HUES48 (cell line): ENCODE measurements around the gene CASK.
A peak's percentile ranks its signal among the peaks of the same experiment; 100 is the strongest.

ENCODE experiments used
- H3K27ac ChIP-seq: one replicate; pipeline ENCODE4 v1.7.0; 2013; ENCODE audit warnings: low read depth, low read length, inconsistent platforms
- H3K27me3 ChIP-seq: 2 replicates; pipeline ENCODE4 v1.6.1; 2013; ENCODE audit warnings: mild to moderate bottlenecking, low read length; ENCODE audit not compliant: control insufficient read depth, insufficient read depth
- H3K36me3 ChIP-seq: 2 replicates; pipeline ENCODE4 v1.6.1; 2013; ENCODE audit warnings: low read length; ENCODE audit not compliant: control insufficient read depth, insufficient read depth
- H3K4me1 ChIP-seq: 2 replicates; pipeline ENCODE4 v1.6.1; 2013; ENCODE audit warnings: mild to moderate bottlenecking, low read length; ENCODE audit not compliant: control insufficient read depth, insufficient read depth
- H3K4me3 ChIP-seq: 2 replicates; pipeline ENCODE4 v1.5.1; 2013; ENCODE audit warnings: mild to moderate bottlenecking, low read depth, low read length
- H3K9ac ChIP-seq: 2 replicates; pipeline ENCODE4 v1.6.1; 2013; ENCODE audit warnings: mild to moderate bottlenecking, low read depth, low read length, moderate library complexity
- H3K9me3 ChIP-seq: 2 replicates; pipeline ENCODE4 v1.6.1; 2013; ENCODE audit warnings: low read length; ENCODE audit not compliant: control insufficient read depth, insufficient read depth

CASK gene

DNA sequence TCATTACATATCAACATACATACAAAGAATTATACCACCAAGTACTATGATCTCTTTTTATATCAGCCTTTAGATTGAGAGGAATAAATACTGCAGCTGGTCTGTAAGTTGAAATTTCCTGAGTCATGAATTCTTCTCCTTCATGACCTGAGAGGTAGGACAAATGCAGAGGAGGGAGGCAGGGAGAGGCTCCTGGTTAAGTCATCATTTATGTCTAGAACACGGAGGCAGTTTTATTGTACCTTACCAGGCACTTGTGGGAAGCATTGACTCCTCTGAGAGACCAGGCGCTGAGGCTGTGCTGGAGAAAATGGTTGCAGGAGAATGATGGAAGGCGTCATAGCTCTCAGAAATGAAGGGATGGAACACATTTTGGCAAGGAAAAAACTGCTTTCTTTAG lies 12.5 kb upstream of the CASK start:
- Histone ChIP-seq H3K9ac (no peak overlapping the region), H3K36me3 (no peaks in the 10 kb centered on the region), H3K4me1 (no peaks in the 10 kb centered on the region), H3K9me3 (no peaks in the 10 kb centered on the region), H3K27me3 (no peaks in the 10 kb centered on the region), H3K27ac (no peak overlapping the region), H3K4me3 (no peak overlapping the region)

DNA sequence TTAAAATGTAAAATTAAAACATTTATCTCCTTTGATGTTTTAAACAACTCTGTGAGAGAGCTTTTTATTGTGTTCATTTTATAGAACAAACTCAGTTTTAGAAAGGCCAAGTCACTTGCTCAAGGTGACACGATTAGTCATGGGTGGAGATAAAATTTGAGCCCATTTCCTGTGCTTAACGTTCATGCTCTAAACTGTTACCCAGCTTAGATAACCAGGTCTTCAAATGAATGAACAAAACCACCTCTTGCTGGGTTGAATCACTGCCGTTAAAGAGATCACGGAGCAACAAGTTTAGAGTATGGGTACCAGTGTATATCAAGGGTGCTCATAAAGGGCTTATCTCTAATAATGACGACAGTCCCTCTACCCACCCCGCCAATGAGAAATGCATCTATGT lies 10.2 kb upstream of the CASK start:
- H3K27ac ChIP-seq = no peak overlapping the region
- no peaks in the 10 kb centered on the region for H3K4me1 ChIP-seq
- H3K4me3 ChIP-seq = no peak overlapping the region
- H3K27me3 ChIP-seq = no peaks in the 10 kb centered on the region
- no peaks in the 10 kb centered on the region for H3K36me3 ChIP-seq
- no peak overlapping the region for H3K9ac ChIP-seq
- no peaks in the 10 kb centered on the region for H3K9me3 ChIP-seq

DNA sequence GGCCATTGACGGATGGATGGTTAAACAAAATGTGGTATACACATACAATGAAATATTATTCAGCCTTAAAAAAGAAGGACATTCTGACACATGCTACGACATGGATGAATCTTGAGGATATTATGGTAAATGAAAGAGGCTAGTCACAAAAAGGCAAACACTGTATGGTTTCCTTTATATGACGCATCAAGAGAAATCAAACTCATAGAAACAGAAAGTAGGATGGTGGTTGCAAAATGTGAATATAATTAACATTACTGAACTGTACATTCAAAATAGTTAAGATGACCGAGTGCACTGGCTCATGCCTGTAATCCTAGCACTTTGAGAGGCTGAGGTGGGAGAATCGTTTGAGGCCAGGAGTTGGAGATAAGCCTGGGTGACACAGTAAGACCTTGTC lies 9.5 kb upstream of the CASK start:
- Histone ChIP-seq H3K36me3 (no peaks in the 10 kb centered on the region), H3K4me3 (no peak overlapping the region), H3K9ac (no peak overlapping the region), H3K27me3 (no peaks in the 10 kb centered on the region), H3K4me1 (no peaks in the 10 kb centered on the region), H3K27ac (no peak overlapping the region), H3K9me3 (no peaks in the 10 kb centered on the region)

DNA sequence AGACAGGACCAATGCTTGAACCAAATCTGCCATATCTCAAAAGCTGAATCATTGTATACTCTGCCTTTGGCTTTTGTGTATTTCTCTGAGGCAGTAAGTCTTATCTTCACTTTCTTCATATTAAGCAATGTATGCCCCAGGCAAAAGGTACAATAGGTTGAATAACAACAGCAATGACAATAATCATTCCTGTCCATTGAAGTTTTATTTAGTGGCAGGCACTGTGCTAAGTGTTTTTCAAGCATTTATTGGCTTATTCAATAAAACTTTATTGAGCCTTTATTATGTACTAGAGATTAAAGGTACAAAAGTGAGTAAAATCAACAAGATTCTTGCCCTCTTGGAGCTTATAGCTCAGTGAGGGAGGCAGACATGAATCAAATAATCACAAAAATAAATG lies 8.2 kb upstream of the CASK start:
- no peak overlapping the region for H3K4me3 ChIP-seq
- H3K9me3 ChIP-seq = no peaks in the 10 kb centered on the region
- H3K36me3 ChIP-seq = no peaks in the 10 kb centered on the region
- no peak overlapping the region for H3K9ac ChIP-seq
- H3K27me3 ChIP-seq = no peaks in the 10 kb centered on the region
- no peak overlapping the region for H3K27ac ChIP-seq
- H3K4me1 ChIP-seq = peaks cover 3% of the 10 kb centered on the region; the same call in 1 of the 2 replicates

DNA sequence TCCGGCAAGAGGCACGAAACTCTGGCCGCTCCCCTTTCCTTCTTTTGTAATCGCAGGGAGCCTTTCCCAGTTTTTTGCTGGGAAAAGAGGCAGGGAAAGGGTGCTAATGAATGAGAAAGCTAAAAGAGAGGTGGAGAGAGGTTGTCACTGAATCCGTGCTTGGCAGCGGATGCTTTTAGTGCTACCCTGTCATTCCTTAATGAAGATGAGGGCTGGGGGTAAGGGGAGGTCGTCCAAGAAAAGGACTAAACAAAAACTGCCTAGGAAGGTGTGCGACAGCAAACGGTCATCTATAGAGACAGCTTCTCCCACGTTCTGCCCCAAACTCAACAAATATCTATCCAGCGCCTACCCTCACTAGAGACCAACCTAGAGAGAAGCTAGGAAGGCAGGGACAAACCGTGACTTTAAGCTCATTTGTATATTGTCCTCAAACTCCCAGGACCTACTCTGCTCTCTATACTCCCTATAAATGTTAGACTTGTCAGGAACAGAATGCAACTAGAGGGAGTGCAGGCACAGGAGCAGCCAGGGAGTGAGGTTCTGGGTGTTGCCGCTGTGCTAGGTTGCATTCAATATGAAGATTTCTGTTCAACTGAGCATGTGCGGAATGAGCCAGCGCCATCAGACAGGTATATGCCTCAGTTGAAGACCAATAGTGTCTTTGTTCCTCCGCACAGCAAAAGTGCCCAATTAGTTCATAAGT lies 777 bp upstream of the CASK start:
- Histone ChIP-seq H3K36me3 (no peaks in the 10 kb centered on the region), H3K4me3 (peak overlapping the region; percentile 94), H3K27me3 (peaks cover 10% of the 10 kb centered on the region), H3K9me3 (no peaks in the 10 kb centered on the region), H3K4me1 (peaks cover 13% of the 10 kb centered on the region), H3K27ac (peak overlapping the region; percentile 30), H3K9ac (peak overlapping the region; percentile 64)

DNA sequence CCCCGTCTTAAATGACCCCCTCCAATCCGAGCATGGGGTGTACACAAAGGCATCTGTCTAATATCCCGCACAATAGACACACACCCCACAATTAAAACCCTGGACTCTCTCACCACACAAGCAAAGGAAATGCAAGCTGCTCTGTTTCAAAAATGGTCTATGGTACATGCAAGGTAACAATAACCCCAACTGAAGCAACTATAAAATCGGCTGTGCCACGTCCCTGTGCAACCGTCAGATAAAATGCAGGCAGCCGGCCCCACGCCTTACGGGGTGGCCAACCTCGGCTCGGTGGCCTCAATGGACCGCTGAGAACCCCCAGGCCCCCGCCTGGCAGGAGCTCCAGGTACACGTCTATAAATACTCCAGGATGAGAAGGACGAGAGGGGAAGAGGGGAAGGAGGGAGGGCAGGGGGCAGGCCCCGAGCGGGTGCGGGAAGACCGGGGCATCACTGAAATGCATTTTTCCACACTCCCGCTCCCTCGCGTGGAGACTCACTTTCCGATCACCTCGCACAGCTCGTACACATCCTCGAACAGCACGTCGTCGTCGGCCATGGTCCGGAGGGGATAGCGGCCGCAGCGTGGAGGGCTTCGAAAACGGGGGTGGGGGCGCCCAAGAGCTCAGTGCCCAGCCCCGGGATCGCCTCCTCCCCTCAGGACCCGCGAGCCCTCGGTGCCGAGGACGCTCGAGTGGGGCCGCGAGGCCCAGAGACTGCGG lies 763 bp downstream of the CASK start:
- Histone ChIP-seq H3K4me1 (peaks cover 17% of the 10 kb centered on the region), H3K9me3 (no peaks in the 10 kb centered on the region), H3K4me3 (peak overlapping the region; percentile 94), H3K36me3 (no peaks in the 10 kb centered on the region), H3K9ac (peak overlapping the region; percentile 76), H3K27ac (no peak overlapping the region), H3K27me3 (peaks cover 10% of the 10 kb centered on the region)

DNA sequence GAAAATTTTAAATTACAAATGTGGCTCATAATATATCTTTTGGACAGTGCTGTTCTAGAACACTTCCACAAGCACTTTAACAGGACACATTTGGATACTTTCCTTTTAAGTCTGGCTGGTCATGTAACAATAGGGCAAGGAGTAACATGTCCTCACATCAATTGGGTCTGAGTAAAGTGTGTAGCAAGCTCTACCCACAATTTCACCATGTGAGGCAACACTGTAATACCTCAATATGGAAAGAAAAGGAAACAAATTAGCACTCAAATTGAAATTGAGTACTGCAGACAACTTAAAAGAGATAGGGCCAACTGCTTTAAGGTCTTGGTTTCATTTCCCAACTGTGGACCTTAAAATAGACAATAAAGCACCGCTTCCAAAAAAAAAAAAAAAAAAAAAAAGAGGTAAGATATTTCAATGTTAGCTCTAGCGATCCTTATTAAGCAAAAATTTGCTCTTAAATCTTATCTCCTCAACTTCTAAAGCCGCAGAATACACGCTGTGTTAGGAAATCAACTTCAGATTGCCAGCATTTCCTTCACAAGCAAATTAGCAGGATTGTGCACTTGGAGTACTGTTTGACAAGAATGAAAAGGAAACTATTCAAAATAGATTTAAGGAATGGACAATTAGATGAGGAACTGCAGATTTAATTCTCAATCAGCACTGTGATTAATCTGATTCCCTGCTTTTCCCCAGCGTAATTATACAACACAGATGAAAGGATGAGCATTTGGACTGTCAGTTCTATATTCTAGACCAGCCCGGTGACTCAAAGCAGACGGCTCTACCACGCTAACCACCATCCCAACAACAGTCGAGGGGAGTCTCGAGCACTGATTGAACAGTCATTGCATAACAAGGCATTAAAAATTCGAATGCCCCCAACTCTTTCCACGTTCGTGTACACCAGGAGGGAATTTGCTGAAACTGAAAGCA lies 1.6 kb downstream of the CASK start:
- Histone ChIP-seq H3K27me3 (peaks cover 10% of the 10 kb centered on the region), H3K4me1 (peaks cover 16% of the 10 kb centered on the region), H3K9ac (0 out of 2 replicates have a peak overlapping the region, but pooled peaks have one; percentile 76), H3K27ac (no peak overlapping the region), H3K9me3 (no peaks in the 10 kb centered on the region), H3K36me3 (no peaks in the 10 kb centered on the region), H3K4me3 (peak overlapping the region; percentile 94)

DNA sequence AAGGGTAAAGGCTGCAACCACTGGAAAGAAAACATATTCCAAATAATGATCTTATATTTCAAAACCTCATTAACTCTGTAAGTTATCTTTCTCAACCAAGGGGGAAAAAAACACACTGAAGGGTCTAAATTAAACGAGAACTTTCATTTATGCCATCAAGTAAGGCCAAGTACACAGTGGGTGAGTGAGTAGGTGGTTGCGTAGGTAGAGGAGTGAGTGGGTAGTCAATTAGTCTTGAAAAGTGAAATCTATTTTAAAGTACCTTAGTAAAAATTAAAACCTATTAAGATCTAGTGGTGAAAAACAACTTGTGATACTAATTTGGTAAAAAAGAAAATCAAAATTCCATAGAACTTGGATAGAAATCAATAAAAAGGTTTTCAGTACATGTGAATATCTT lies 3.5 kb downstream of the CASK start:
- H3K36me3 ChIP-seq = no peaks in the 10 kb centered on the region
- H3K4me3 ChIP-seq = no peak overlapping the region
- H3K27me3 ChIP-seq = peaks cover 3% of the 10 kb centered on the region
- H3K9ac ChIP-seq = no peak overlapping the region
- H3K9me3 ChIP-seq = no peaks in the 10 kb centered on the region
- H3K27ac ChIP-seq = no peak overlapping the region
- H3K4me1 ChIP-seq = peaks cover 16% of the 10 kb centered on the region

DNA sequence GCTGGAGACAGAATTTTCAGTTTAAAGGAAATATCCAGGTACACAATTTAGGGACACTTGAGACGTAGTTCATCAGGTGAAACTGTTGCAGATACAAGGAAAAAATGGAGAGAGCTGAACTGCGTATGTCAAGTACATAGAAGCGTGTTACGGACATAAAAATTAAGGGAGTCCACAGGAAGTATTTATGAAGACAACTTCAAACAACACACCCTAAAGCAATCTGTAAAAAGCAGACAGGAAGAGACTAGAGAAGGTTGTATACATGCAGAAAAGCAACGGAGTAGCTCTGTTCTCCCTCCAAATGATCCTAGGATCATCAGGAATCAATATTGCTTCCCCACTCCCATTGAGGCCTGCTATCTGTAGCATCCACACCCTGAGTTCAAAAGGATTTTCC lies 5.8 kb downstream of the CASK start:
- Histone ChIP-seq H3K27me3 (no peaks in the 10 kb centered on the region; the same call in 1 of the 2 replicates), H3K36me3 (no peaks in the 10 kb centered on the region), H3K9ac (no peak overlapping the region), H3K4me3 (no peak overlapping the region), H3K9me3 (no peaks in the 10 kb centered on the region), H3K27ac (no peak overlapping the region), H3K4me1 (peaks cover 16% of the 10 kb centered on the region)

DNA sequence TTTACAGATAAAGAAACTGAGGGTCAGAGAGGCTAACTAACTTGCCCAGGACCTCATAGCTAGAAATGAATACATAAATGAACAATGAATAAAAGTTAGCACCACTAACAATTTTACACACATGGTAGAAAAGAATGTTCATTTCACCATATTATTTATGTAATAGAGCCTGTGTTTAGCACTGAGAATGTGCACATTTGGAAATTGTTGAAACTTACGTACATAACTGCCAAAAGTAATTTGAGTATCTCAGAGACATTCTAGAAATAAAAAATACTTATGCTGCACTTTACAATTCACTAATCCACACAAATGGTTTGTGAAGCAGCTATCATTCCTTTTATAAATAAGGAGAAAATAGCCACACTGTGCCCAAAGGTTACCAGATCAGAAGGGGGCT lies 9.9 kb downstream of the CASK start:
- no peaks in the 10 kb centered on the region for H3K27me3 ChIP-seq
- no peaks in the 10 kb centered on the region for H3K9me3 ChIP-seq
- no peaks in the 10 kb centered on the region for H3K36me3 ChIP-seq
- no peak overlapping the region for H3K4me3 ChIP-seq
- H3K9ac ChIP-seq = no peak overlapping the region
- no peak overlapping the region for H3K27ac ChIP-seq
- H3K4me1 ChIP-seq = peaks cover 6% of the 10 kb centered on the region
